Trophoblast cell (in vitro differentiated cells and primary cell): Measurements from ENCODE around the gene LRRC3C.

Experiments
- DNase-seq, 2 donors: peaks; one replicate each; pipeline ENCODE4 v3.0.0-alpha.2; 2016
- H2AFZ ChIP-seq: 2 replicates; pipeline ENCODE4 v1.6.1; 2013; ENCODE audit warnings: low read length, moderate library complexity, mild to moderate bottlenecking; ENCODE audit not compliant: insufficient read depth, poor library complexity
- H2AK5ac ChIP-seq: 2 replicates; pipeline ENCODE4 v1.6.1; 2013; ENCODE audit warnings: mild to moderate bottlenecking, low read length
- H2BK120ac ChIP-seq: 2 replicates; pipeline ENCODE4 v1.6.1; 2013; ENCODE audit warnings: low read length, mild to moderate bottlenecking, moderate library complexity; ENCODE audit not compliant: insufficient read depth, poor library complexity
- H2BK12ac ChIP-seq: 2 replicates; pipeline ENCODE4 v1.6.1; 2013; ENCODE audit warnings: mild to moderate bottlenecking, low read length, moderate library complexity
- H2BK5ac ChIP-seq: 2 replicates; pipeline ENCODE4 v1.6.1; 2013; ENCODE audit warnings: low read length, low read depth, moderate library complexity, mild to moderate bottlenecking; ENCODE audit not compliant: poor library complexity
- H3K14ac ChIP-seq: 2 replicates; pipeline ENCODE4 v1.6.1; 2013; ENCODE audit warnings: mild to moderate bottlenecking, low read length
- H3K18ac ChIP-seq: 2 replicates; pipeline ENCODE4 v1.6.1; 2013; ENCODE audit warnings: mild to moderate bottlenecking, low read length
- H3K23ac ChIP-seq: 2 replicates; pipeline ENCODE4 v1.6.1; 2013; ENCODE audit warnings: low read length
- H3K27ac ChIP-seq: 2 replicates; pipeline ENCODE4 v1.5.1; 2013; ENCODE audit warnings: low read depth, mild to moderate bottlenecking, inconsistent platforms, low read length, moderate library complexity
- H3K27me3 ChIP-seq: 2 replicates; pipeline ENCODE4 v1.6.1; 2013; ENCODE audit warnings: inconsistent platforms, mild to moderate bottlenecking, low read length, moderate library complexity; ENCODE audit not compliant: insufficient read depth
- H3K36me3 ChIP-seq, 2 experiments: 1 replicate in 1 of 2; 2 replicates in 1 of 2; pipeline ENCODE4 v1.6.1; 2013; ENCODE audit warnings: low read length in 2 of 2, mild to moderate bottlenecking in 2 of 2, moderate library complexity in 1 of 2; ENCODE audit not compliant: insufficient read depth in 2 of 2, control insufficient read depth in 1 of 2
- H3K4ac ChIP-seq: 2 replicates; pipeline ENCODE4 v1.6.1; 2013; ENCODE audit warnings: low read depth, mild to moderate bottlenecking, low read length, moderate library complexity
- H3K4me1 ChIP-seq, 2 experiments: 1 replicate in 1 of 2; 2 replicates in 1 of 2; pipeline ENCODE4 v1.6.1; 2013; ENCODE audit warnings: low read length in 2 of 2, mild to moderate bottlenecking in 2 of 2, moderate library complexity in 1 of 2; ENCODE audit not compliant: insufficient read depth in 2 of 2, control insufficient read depth in 1 of 2
- H3K4me2 ChIP-seq: 2 replicates; pipeline ENCODE4 v1.6.1; 2013; ENCODE audit warnings: inconsistent platforms, mild to moderate bottlenecking, low read length, moderate library complexity
- H3K4me3 ChIP-seq: 2 replicates; pipeline ENCODE4 v1.5.1; 2013; ENCODE audit warnings: mild to moderate bottlenecking, low read depth, low read length, inconsistent platforms
- H3K79me1 ChIP-seq: one replicate; pipeline ENCODE4 v1.6.1; 2013; ENCODE audit warnings: low read length
- H3K79me2 ChIP-seq: 2 replicates; pipeline ENCODE4 v1.6.1; 2013; ENCODE audit warnings: low read length, mild to moderate bottlenecking; ENCODE audit not compliant: control insufficient read depth, insufficient read depth, poor library complexity
- H3K9ac ChIP-seq: 2 replicates; pipeline ENCODE4 v1.6.1; 2013; ENCODE audit warnings: mild to moderate bottlenecking, low read length
- H3K9me3 ChIP-seq: 2 replicates; pipeline ENCODE4 v1.6.1; 2013; ENCODE audit warnings: low read depth, mild to moderate bottlenecking, control low read depth, inconsistent platforms, low read length; ENCODE audit not compliant: insufficient read depth
- H4K12ac ChIP-seq: 2 replicates; pipeline ENCODE4 v1.6.1; 2013; ENCODE audit warnings: low read depth, mild to moderate bottlenecking, low read length, moderate library complexity
- H4K8ac ChIP-seq: 2 replicates; pipeline ENCODE4 v1.6.1; 2013; ENCODE audit warnings: low read depth, mild to moderate bottlenecking, low read length, moderate library complexity
- H4K91ac ChIP-seq: one replicate; pipeline ENCODE4 v1.6.1; 2013; ENCODE audit warnings: low read depth, mild to moderate bottlenecking, low read length, moderate library complexity
- WGBS: extraction: QIAGEN DNeasy Blood & Tissue Kit; methylation state at CpG from one replicate; pipeline ENCODE4 v1.1.7; 2013; ENCODE audit warnings: missing lambda C conversion rate; ENCODE audit not compliant: insufficient read length, insufficient coverage; ENCODE audit errors: extremely low coverage; 5-methylcytosine and 5-hydroxymethylcytosine counted together

LRRC3C gene

DNA sequence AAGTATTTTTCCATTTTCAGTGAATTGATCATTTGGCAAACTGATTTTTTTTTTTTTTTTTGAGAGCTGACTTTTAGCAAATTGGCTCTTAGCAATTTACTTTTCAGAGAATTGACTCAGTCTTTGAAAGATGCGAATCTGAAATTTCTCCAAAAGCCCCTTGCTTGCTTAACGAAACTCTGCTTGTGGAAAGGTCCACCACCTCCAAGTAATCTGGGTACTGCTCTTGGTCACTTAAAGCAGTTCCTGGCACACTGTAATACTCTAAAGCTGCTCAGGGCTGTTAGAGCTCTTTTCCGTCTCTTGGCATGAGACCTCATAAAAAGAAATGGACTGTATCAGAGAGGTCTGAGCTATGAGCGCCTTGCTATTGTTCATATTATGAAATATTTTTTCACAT is 12.0 kb upstream of the LRRC3C start:
- Histone ChIP-seq H3K36me3 (peaks cover 17 to 23% of the 10 kb centered on the region in 2 experiments), H3K4me1 (no peaks in the 10 kb centered on the region), H3K4ac (no peak overlapping the region), H2BK12ac (no peak overlapping the region), H4K91ac (no peak overlapping the region), H3K9me3 (no peaks in the 10 kb centered on the region), H3K27ac (no peak overlapping the region), H2BK5ac (no peak overlapping the region), H3K4me3 (no peak overlapping the region), H3K4me2 (no peak overlapping the region), H3K18ac (no peak overlapping the region), H3K23ac (no peak overlapping the region), H2BK120ac (no peak overlapping the region), H3K14ac (no peak overlapping the region), H4K12ac (no peak overlapping the region), H3K27me3 (no peaks in the 10 kb centered on the region), H2AFZ (no peak overlapping the region), H3K79me1 (no peaks in the 10 kb centered on the region), H2AK5ac (no peak overlapping the region), H4K8ac (no peak overlapping the region), H3K79me2 (no peaks in the 10 kb centered on the region), H3K9ac (no peak overlapping the region)
- DNase-seq, result no peak
- WGBS, result no CpG with 5 or more reads among the region's 4 CpGs

DNA sequence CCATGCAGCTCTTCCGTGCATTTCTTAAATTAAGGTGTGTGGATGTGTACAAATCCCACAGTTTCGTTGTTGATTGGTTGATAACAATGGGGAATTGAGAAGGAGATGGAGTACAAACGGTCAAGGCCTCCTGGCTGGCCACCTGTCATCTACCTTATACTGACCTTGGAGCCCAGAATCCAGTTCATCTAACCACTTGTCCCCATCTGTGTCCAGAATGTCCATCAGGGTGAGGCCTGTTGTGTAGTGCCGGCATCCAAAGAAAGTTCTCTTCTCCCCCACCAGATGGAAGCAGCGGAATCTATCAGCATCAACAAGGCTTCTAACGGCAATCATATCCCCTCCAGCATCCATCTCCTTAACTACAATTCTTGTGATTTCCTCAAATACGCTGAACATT is 10.6 kb upstream of the LRRC3C start:
- H3K27me3 ChIP-seq, result no peaks in the 10 kb centered on the region
- H4K12ac ChIP-seq, result no peak overlapping the region
- no peak overlapping the region for H4K8ac ChIP-seq
- no peaks in the 10 kb centered on the region for H3K9me3 ChIP-seq
- no peak overlapping the region for H3K18ac ChIP-seq
- no peak overlapping the region for H2BK12ac ChIP-seq
- no peak overlapping the region for H2AK5ac ChIP-seq
- H3K4me1 ChIP-seq, result no peaks in the 10 kb centered on the region
- H3K23ac ChIP-seq, result no peak overlapping the region
- H3K36me3 ChIP-seq, result peaks cover 24 to 27% of the 10 kb centered on the region in 2 experiments
- no peak for DNase-seq
- no peak overlapping the region for H3K4me3 ChIP-seq
- H3K79me2 ChIP-seq, result no peaks in the 10 kb centered on the region
- no peak overlapping the region for H3K4ac ChIP-seq
- H2AFZ ChIP-seq, result no peak overlapping the region
- H3K9ac ChIP-seq, result no peak overlapping the region
- no peak overlapping the region for H4K91ac ChIP-seq
- no CpG with 5 or more reads among the region's 7 CpGs for WGBS
- H3K27ac ChIP-seq, result no peak overlapping the region
- H3K4me2 ChIP-seq, result no peak overlapping the region
- no peak overlapping the region for H2BK5ac ChIP-seq
- no peak overlapping the region for H3K14ac ChIP-seq
- no peak overlapping the region for H2BK120ac ChIP-seq
- H3K79me1 ChIP-seq, result no peaks in the 10 kb centered on the region

DNA sequence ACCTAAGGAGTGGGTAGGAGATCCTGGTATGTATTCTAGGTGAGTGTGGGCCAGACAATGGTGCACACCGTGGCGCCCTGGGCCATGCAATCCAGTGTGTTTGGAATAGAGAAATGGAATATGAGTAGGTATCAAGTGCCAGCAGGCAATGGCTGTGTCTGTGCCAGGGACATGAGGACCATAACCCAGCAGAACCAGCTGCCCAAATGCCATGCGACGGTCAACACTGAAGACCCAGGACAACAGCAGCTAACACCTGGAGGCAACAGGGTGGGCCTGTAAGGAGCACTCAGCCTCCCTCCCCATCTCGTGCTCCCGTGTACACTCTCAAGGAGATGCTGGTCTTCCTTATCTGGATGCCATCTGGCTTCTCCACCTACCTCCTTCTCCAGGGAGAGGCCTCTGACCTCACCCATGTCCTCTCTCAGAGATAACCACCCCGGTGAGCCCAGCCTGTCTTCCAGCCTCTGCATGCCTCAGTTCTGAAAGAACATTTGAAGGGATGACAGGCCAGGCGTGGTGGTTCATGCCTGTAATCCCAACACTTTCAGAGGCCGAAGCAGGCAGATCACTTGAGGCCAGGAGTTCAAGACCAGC is 8.3 kb upstream of the LRRC3C start:
- Histone ChIP-seq H3K79me2 (no peaks in the 10 kb centered on the region), H3K4ac (no peak overlapping the region), H3K4me3 (no peak overlapping the region), H2BK5ac (no peak overlapping the region), H3K36me3 (peaks cover 42 to 43% of the 10 kb centered on the region in 2 experiments), H3K9me3 (no peaks in the 10 kb centered on the region), H3K9ac (no peak overlapping the region), H3K79me1 (no peaks in the 10 kb centered on the region), H2BK12ac (no peak overlapping the region), H3K18ac (no peak overlapping the region), H2BK120ac (no peak overlapping the region), H3K27ac (no peak overlapping the region), H3K23ac (no peak overlapping the region), H4K8ac (no peak overlapping the region), H2AFZ (no peak overlapping the region), H3K27me3 (no peaks in the 10 kb centered on the region), H4K12ac (no peak overlapping the region), H3K4me2 (no peak overlapping the region), H4K91ac (no peak overlapping the region), H3K4me1 (peaks cover 4 to 5% of the 10 kb centered on the region in 2 experiments), H3K14ac (no peak overlapping the region), H2AK5ac (no peak overlapping the region)
- no CpG with 5 or more reads among the region's 9 CpGs for WGBS
- DNase-seq, result peak; percentile 81 to 84

DNA sequence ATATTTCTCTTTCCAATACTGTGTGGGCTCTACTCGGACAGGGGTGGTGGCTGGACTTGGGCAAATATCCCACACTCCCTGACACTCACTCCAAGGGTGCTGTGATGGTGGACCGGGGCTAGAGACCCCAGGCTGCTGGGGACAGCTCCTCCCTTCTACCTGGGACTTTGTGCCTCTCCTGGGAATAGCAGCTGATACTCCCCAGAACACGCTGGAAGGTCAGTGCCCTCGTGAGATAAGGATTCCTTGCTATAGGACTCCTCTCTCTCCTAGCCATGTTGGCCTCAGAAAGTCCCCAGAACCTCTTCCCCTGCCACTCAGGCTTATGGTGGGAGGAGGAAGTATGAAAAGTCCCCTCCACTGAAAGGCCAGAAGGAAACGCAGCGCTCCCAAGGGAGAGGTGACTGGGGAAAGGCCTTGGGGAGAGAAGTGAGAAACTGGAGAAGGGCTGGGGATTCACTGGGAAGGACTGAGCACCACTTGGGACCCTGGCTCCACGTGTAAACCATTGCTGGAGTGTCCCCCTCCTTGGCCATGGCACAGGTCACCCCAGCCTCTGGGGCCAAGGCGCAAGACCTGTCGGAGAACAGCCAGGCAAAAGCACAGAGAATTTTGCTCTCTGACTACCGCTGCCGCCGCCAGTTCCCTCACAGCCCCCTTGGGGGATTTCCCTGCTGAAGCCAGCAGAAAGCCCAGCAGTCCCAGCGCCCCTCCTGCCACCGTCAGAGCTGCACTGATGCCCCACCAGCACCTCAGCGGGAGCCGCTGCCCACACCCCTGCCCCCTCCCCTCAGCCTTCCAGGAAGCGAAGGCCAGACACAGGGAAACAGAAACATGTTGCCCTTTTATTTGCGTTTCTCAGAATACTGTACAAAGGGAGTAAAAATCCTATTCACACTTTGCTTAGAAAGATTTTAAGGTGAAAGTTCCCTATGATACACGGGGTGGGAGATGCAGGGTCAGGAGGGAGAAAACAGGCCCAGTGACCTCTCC is 7.0 kb upstream of the LRRC3C start:
- Histone ChIP-seq H3K79me2 (no peaks in the 10 kb centered on the region), H3K18ac (no peak overlapping the region), H3K9ac (no peak overlapping the region), H3K4me3 (no peak overlapping the region), H3K4ac (no peak overlapping the region), H2AK5ac (no peak overlapping the region), H3K23ac (no peak overlapping the region), H4K91ac (no peak overlapping the region), H3K9me3 (no peaks in the 10 kb centered on the region), H2BK12ac (no peak overlapping the region), H2BK5ac (no peak overlapping the region), H3K14ac (no peak overlapping the region), H3K36me3 (peaks cover 42 to 43% of the 10 kb centered on the region in 2 experiments), H2BK120ac (no peak overlapping the region), H3K27me3 (no peaks in the 10 kb centered on the region), H3K4me1 (peaks cover 14 to 15% of the 10 kb centered on the region in 2 experiments), H2AFZ (no peak overlapping the region), H3K27ac (no peak overlapping the region), H3K79me1 (no peaks in the 10 kb centered on the region), H4K8ac (no peak overlapping the region), H3K4me2 (no peak overlapping the region), H4K12ac (no peak overlapping the region)
- WGBS, result no CpG with 5 or more reads among the region's 19 CpGs
- no peak for DNase-seq
